IMR-90 (cell line): Measurements from ENCODE around the gene NCKAP5L. TPM values are rescaled to one million over a fixed set of nuclear protein-coding genes. Genes with fewer than 3 reads are reported as not detected.
A peak's percentile ranks its signal among the peaks of the same experiment; 100 is the strongest.

Source experiments
- ATAC-seq: fragments of 200-7000 bp; cut with Tn5 transposase; 2 replicates; pipeline ENCODE4 v1.9.1; 2020; ENCODE audit warnings: low read depth, mild to moderate bottlenecking, moderate library complexity
- BruUV-seq: library from RNA; stranded (reverse); fragments of 400-500 nt; replicated peaks from 2 replicates; lab custom pipeline; 2021; lab: Mats Ljungman, UMichigan
- CTCF ChIA-PET: fragments of 300-600 bp; formaldehyde crosslinking; extraction: SDS; loops from one replicate; lab custom pipeline; 2021; ENCODE audit warnings: antibody characterized with exemption; lab: Yijun Ruan, JAX
- POLR2A ChIA-PET: fragments of 300-600 bp; sonication (Branson Sonifier 250); formaldehyde crosslinking; loops from one replicate; lab custom pipeline; 2022; ENCODE audit warnings: antibody characterized with exemption; ENCODE audit not compliant: unreplicated experiment; lab: Charles Lee
- DNase-seq: peaks from one replicate; pipeline ENCODE4 v3.0.0; 2013
- H2AFZ ChIP-seq: replicated peaks from 2 replicates; pipeline ENCODE3; 2013; ENCODE audit warnings: low read length, mild to moderate bottlenecking; ENCODE audit not compliant: poor library complexity
- H2AK5ac ChIP-seq: 2 replicates; pipeline ENCODE4 v1.6.1; 2013; ENCODE audit warnings: low read depth, low read length, inconsistent platforms
- H2AK9ac ChIP-seq: replicated peaks from 2 replicates; pipeline ENCODE3; 2013; ENCODE audit warnings: mild to moderate bottlenecking, low read depth, low read length, moderate library complexity; ENCODE audit not compliant: poor library complexity
- H2BK120ac ChIP-seq: 2 replicates; pipeline ENCODE4 v1.6.1; 2013; ENCODE audit warnings: low read depth, low read length, inconsistent platforms
- H2BK15ac ChIP-seq: 3 replicates; pipeline ENCODE4 v1.6.1; 2013; ENCODE audit warnings: low read depth, low read length, inconsistent platforms
- H2BK20ac ChIP-seq: 2 replicates; pipeline ENCODE4 v1.6.1; 2013; ENCODE audit warnings: low read depth, mild to moderate bottlenecking, inconsistent platforms, low read length, moderate library complexity
- H2BK5ac ChIP-seq: 2 replicates; pipeline ENCODE4 v1.6.1; 2013; ENCODE audit warnings: mild to moderate bottlenecking, low read depth, low read length, inconsistent platforms; ENCODE audit not compliant: poor library complexity, severe bottlenecking
- H3K14ac ChIP-seq: replicated peaks from 2 replicates; pipeline ENCODE4 v1.6.1; 2013; ENCODE audit warnings: low read depth, low read length, inconsistent platforms
- H3K18ac ChIP-seq: 2 replicates; pipeline ENCODE4 v1.6.1; 2013; ENCODE audit warnings: low read depth, low read length, control low read depth
- H3K23ac ChIP-seq: 2 replicates; pipeline ENCODE4 v1.6.1; 2013; ENCODE audit warnings: low read depth, low read length, inconsistent platforms
- H3K27ac ChIP-seq: 2 replicates; pipeline ENCODE4 v1.5.1; 2013; ENCODE audit warnings: mild to moderate bottlenecking, control low read depth, low read length; ENCODE audit not compliant: insufficient read depth
- H3K27me3 ChIP-seq: 2 replicates; pipeline ENCODE4 v1.6.1; 2013; ENCODE audit warnings: low read length; ENCODE audit not compliant: control insufficient read depth, insufficient read depth
- H3K36me3 ChIP-seq: 2 replicates; pipeline ENCODE4 v1.6.1; 2013; ENCODE audit warnings: low read length, mixed read lengths; ENCODE audit not compliant: control insufficient read depth, insufficient read depth
- H3K4ac ChIP-seq: 2 replicates; pipeline ENCODE4 v1.6.1; 2013; ENCODE audit warnings: low read depth, low read length, inconsistent platforms
- H3K4me1 ChIP-seq: 2 replicates; pipeline ENCODE4 v1.6.1; 2013; ENCODE audit warnings: low read length, mixed read lengths; ENCODE audit not compliant: control insufficient read depth, insufficient read depth
- H3K4me2 ChIP-seq: 2 replicates; pipeline ENCODE4 v1.6.1; 2013; ENCODE audit warnings: low read depth, mild to moderate bottlenecking, control low read depth, low read length, moderate library complexity
- H3K4me3 ChIP-seq: 2 replicates; pipeline ENCODE4 v1.5.1; 2013; ENCODE audit warnings: low read depth, mild to moderate bottlenecking, control low read depth, low read length, moderate library complexity; ENCODE audit not compliant: insufficient read depth
- H3K56ac ChIP-seq: 2 replicates; pipeline ENCODE4 v1.6.1; 2013; ENCODE audit warnings: low read length, inconsistent platforms; ENCODE audit not compliant: insufficient read depth; ENCODE audit errors: extremely low read depth
- H3K79me1 ChIP-seq, 2 experiments: 2 replicates each; pipeline ENCODE4 v1.6.1; 2013; ENCODE audit warnings: low read length in 2 of 2, inconsistent platforms in 1 of 2, low read depth in 1 of 2
- H3K9ac ChIP-seq: 2 replicates; pipeline ENCODE4 v1.6.1; 2013; ENCODE audit warnings: low read depth, low read length, control low read depth
- H3K9me1 ChIP-seq: 2 replicates; pipeline ENCODE4 v1.6.1; 2013; ENCODE audit warnings: low read length, inconsistent platforms; ENCODE audit not compliant: insufficient read depth
- H3K9me3 ChIP-seq: 2 replicates; pipeline ENCODE4 v1.6.1; 2013; ENCODE audit warnings: low read length; ENCODE audit not compliant: control insufficient read depth, insufficient read depth
- H4K20me1 ChIP-seq: 2 replicates; pipeline ENCODE4 v1.6.1; 2013; ENCODE audit warnings: low read length, inconsistent platforms; ENCODE audit not compliant: insufficient read depth
- H4K5ac ChIP-seq: 2 replicates; pipeline ENCODE4 v1.6.1; 2013; ENCODE audit warnings: mild to moderate bottlenecking, low read depth, low read length, control low read depth
- H4K8ac ChIP-seq, 2 experiments: 2 replicates each; pipeline ENCODE4 v1.6.1; 2013; ENCODE audit warnings: low read depth in 2 of 2, low read length in 2 of 2, control low read depth in 1 of 2, inconsistent platforms in 1 of 2
- H4K91ac ChIP-seq: 2 replicates; pipeline ENCODE4 v1.6.1; 2013; ENCODE audit warnings: low read depth, low read length, inconsistent platforms; ENCODE audit not compliant: insufficient read depth
- FOS ChIP-seq: fragments of 150-350 bp; IDR thresholded peaks from 2 replicates; pipeline ENCODE4 v1.6.1; 2016; ENCODE audit warnings: low read depth, low read length
- MAFK ChIP-seq: IDR thresholded peaks from 2 replicates; pipeline ENCODE4 v1.6.1; 2012; ENCODE audit warnings: low read depth, low read length, improper control_type of control experiment
- WGBS, 2 experiments: methylation state at CpG; one replicate each; pipeline versions ENCODE4 v1.1.5 to v1.1.7; 2013; ENCODE audit warnings: missing lambda C conversion rate in 2 of 2; ENCODE audit not compliant: insufficient read length in 1 of 2; ENCODE audit errors: extremely low coverage in 2 of 2; 5-methylcytosine and 5-hydroxymethylcytosine counted together
- dilution Hi-C: fragments of 300-500 bp; cut with HindIII; formaldehyde crosslinking; loops from one replicate; pipeline ENCODE4 v1.14.3; 2018; ENCODE audit warnings: low sequenced_read_pairs; ENCODE audit not compliant: unreplicated experiment
- in situ Hi-C: fragments of 300-500 bp; cut with MboI; formaldehyde crosslinking; loops from 3 replicates; pipeline ENCODE4 v1.14.3; 2019; ENCODE audit warnings: low sequenced_read_pairs, inconsistent platforms, mixed read lengths
- intact Hi-C: fragments of 100-400 bp; cut with micrococcal nuclease; formaldehyde crosslinking; loops from 2 replicates; pipeline ENCODE4 v1.10.0; 2022
- polyA plus RNA-seq, 3 experiments: library from polyadenylated mRNA; depleted of rRNA; stranded (reverse); fragments of >200 nt; gene quantifications; 2 replicates each; pipeline ENCODE4 v1.2.3, GENCODE V29; 2012; ENCODE audit warnings: low replicate concordance in 1 of 3
- total RNA-seq: library from RNA; depleted of rRNA; stranded (reverse); fragments of >200 nt; gene quantifications from 2 replicates; pipeline ENCODE4 v1.2.3, GENCODE V29; 2012

NCKAP5L gene
- total and polyA plus RNA-seq, 2 of the 4 experiments (the other 2 are of a cell fraction): 6.1 to 14.4 TPM

DNA sequence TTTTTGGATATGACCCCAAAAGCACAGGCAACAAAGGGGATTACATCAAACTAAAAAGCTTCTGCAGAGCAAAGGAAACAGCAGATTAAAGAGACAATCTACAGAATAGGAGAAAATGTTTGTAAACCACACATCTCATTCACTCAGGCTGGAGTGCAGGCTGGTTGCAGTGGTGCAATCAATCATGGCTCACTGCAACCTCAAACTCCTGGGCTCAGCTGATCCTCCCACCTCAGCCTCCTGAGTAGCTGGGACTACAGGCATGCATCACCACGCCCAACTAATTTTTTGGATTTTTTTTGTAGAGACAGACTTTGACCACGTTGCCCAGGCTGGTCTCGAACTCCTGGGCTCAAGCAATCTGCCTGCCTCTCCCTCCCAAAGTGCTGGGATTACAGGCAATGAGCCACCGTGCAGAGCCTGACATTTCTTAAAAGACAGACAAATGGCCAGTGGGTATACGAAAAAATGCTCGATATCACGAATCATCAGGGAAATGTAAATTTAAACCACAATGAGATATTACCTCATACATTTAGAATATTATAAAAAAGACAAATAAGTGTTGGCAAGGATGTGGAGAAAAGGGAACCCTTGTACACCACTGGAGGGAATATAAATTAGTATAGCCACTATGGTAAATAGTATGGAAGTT, 9.8 kb downstream of the NCKAP5L start:
- H3K9me3 ChIP-seq: no peaks in the 10 kb centered on the region
- in situ Hi-C loops (no loop called here), intact Hi-C loops (no loop called here), dilution Hi-C loops (no loop called here)
- no peaks in the 10 kb centered on the region for H3K27me3 ChIP-seq
- WGBS, 2 experiments: 92% methylated on average over 2 of the region's 7 CpGs; no CpG with 5 or more reads in 1 of the 2 experiments
- no peaks in the 10 kb centered on the region for H3K4me1 ChIP-seq
- H3K14ac ChIP-seq: no peak overlapping the region
- no peak overlapping the region for H4K5ac ChIP-seq
- no peak overlapping the region for H3K9ac ChIP-seq
- H2AFZ ChIP-seq: no peak overlapping the region
- TF ChIP-seq MAFK (no peak), FOS (no peak)
- ATAC-seq: no peak; the same call in 1 of the 2 replicates
- no peak overlapping the region for H2BK5ac ChIP-seq
- H3K27ac ChIP-seq: no peak overlapping the region
- H3K36me3 ChIP-seq: peaks cover 10% of the 10 kb centered on the region
- peak; percentile 49 for DNase-seq
- no peak overlapping the region for H3K18ac ChIP-seq
- ChIA-PET CTCF (interaction anchor here (0.7 kb wide), 1 partner anchor 34 kb away, joined by 5 read pairs; no protein-coding TSS in a partner anchor), POLR2A (no interaction called here)
- H2AK5ac ChIP-seq: no peak overlapping the region
- H4K8ac ChIP-seq: no peak overlapping the region
- BruUV-seq: no TSS peak
- H2AK9ac ChIP-seq: no peak overlapping the region
- H3K79me1 ChIP-seq: peaks cover 37 to 77% of the 10 kb centered on the region in 2 experiments
- H4K91ac ChIP-seq: no peak overlapping the region
- peaks cover 80% of the 10 kb centered on the region for H4K20me1 ChIP-seq
- H2BK20ac ChIP-seq: no peak overlapping the region
- no peak overlapping the region for H3K56ac ChIP-seq
- H2BK15ac ChIP-seq: no peak overlapping the region
- no peak overlapping the region for H2BK120ac ChIP-seq
- no peak overlapping the region for H3K4me3 ChIP-seq
- no peak overlapping the region for H3K4ac ChIP-seq
- no peak overlapping the region for H3K23ac ChIP-seq
- peaks cover 17% of the 10 kb centered on the region for H3K9me1 ChIP-seq
- H3K4me2 ChIP-seq: no peak overlapping the region
